NT2/D1 (cell line): ENCODE data around the gene MICOS13.

Experiments used
- DNase-seq: peaks from one replicate; pipeline ENCODE4 v3.0.0-alpha.2; 2011; ENCODE audit warnings: low read depth, low spot score
- H3K27me3 ChIP-seq: 2 replicates; pipeline ENCODE4 v1.6.0; 2011; ENCODE audit warnings: mild to moderate bottlenecking; ENCODE audit not compliant: insufficient read length, insufficient read depth
- H3K36me3 ChIP-seq: 2 replicates; pipeline ENCODE4 v1.6.1; 2011; ENCODE audit warnings: mild to moderate bottlenecking, low read length, mixed read lengths; ENCODE audit not compliant: insufficient read depth, insufficient read length
- H3K4me1 ChIP-seq: 2 replicates; pipeline ENCODE4 v1.5.1; 2011; ENCODE audit not compliant: insufficient read depth, insufficient read length
- H3K4me3 ChIP-seq: 2 replicates; pipeline ENCODE4 v1.5.1; 2011; ENCODE audit warnings: low read depth; ENCODE audit not compliant: insufficient read length
- H3K9ac ChIP-seq: 2 replicates; pipeline ENCODE4 v1.6.0; 2011; ENCODE audit warnings: low read depth; ENCODE audit not compliant: insufficient read length
- H3K9me3 ChIP-seq: 2 replicates; pipeline ENCODE4 v1.5.1; 2011; ENCODE audit warnings: mild to moderate bottlenecking, low read length; ENCODE audit not compliant: insufficient read depth
- SUZ12 ChIP-seq: IDR thresholded peaks from 2 replicates; pipeline ENCODE4 v1.6.1; 2011; ENCODE audit not compliant: insufficient read length, insufficient read depth; ENCODE audit errors: extremely low read depth
- YY1 ChIP-seq: IDR thresholded peaks from 2 replicates; pipeline ENCODE4 v1.6.1; 2011; ENCODE audit not compliant: insufficient read length, insufficient read depth
- ZNF274 ChIP-seq: IDR thresholded peaks from 2 replicates; pipeline ENCODE4 v1.6.1; 2011; ENCODE audit warnings: mild to moderate bottlenecking, low read depth, low read length

The MICOS13 gene

DNA sequence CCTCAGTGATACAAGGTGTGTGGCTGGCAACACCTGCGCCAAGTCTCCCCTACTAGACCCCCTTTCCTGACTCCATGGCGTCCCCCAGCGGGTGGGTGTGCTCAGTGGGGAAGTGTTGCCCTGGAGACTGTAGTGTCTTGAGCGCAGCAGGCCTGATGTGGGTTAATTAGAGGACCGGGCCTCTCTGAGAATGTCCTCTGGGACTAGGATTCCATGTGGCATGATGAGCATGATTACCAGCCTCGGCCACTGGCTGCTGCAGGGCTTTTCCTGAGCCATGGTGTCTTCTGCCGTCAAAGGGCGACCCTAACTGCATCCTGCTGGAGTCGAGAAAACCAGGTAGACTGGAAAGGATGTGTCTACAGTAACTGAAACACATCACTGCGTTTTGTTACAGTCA is 28.1 kb downstream of the MICOS13 start:
- H3K9ac ChIP-seq, result no peak overlapping the region
- no peaks in the 10 kb centered on the region for H3K4me1 ChIP-seq
- TF ChIP-seq ZNF274 (no peak), YY1 (no peak), SUZ12 (no peak)
- DNase-seq, result no peak
- H3K9me3 ChIP-seq, result no peaks in the 10 kb centered on the region
- no peaks in the 10 kb centered on the region for H3K27me3 ChIP-seq
- no peak overlapping the region for H3K4me3 ChIP-seq
- H3K36me3 ChIP-seq, result peaks cover 92% of the 10 kb centered on the region

DNA sequence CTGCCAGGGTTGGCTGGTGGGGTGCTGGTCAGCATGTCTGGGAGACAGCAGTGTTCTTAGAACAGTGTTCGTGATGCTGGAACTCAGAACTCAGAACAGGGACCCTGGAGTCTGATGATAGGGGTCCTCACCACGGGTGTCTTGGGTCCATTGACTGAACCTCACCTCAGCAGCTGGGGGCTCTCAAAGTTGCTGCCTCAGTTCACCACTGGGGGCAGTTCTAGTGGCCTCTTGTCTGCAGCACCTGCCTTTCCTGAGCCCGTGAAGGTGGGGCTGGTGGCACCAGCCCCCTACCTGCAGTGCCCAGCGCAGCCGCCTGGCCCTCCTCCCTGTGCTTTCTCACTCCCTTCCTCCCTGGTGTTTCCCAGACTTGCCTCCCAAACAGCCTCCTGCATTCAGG is 29.0 kb downstream of the MICOS13 start:
- H3K9ac ChIP-seq, result no peak overlapping the region
- H3K4me3 ChIP-seq, result no peak overlapping the region
- H3K4me1 ChIP-seq, result no peaks in the 10 kb centered on the region
- no peaks in the 10 kb centered on the region for H3K27me3 ChIP-seq
- no peaks in the 10 kb centered on the region for H3K9me3 ChIP-seq
- H3K36me3 ChIP-seq, result peaks cover 92% of the 10 kb centered on the region
- no peak for DNase-seq
- no peak for TF ChIP-seq SUZ12
- TF ChIP-seq ZNF274, result no peak
- no peak for TF ChIP-seq YY1

DNA sequence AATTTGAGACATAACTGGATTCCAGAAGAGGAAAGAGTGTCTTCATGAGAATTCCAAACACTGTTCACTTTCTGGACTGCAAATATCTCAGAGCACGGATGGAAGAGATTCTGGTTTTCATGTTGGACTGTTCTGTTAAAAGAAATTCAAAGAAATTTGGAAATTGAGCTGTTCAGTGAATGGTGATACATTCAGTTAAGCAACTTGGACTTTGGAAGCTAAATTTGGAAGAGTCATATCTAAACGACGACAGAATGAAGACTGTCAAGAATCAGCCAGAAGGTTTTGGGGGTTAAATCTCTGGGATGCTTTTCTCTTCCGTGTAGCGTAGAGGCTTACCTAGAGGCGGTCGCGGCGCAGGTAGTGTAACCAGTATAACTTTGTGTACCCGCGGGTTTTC is 31.9 kb downstream of the MICOS13 start:
- peaks cover 92% of the 10 kb centered on the region for H3K36me3 ChIP-seq
- no peak overlapping the region for H3K9ac ChIP-seq
- TF ChIP-seq SUZ12 (no peak), ZNF274 (no peak), YY1 (no peak)
- no peak overlapping the region for H3K4me3 ChIP-seq
- H3K27me3 ChIP-seq, result no peaks in the 10 kb centered on the region
- DNase-seq, result no peak
- no peaks in the 10 kb centered on the region for H3K9me3 ChIP-seq
- H3K4me1 ChIP-seq, result no peaks in the 10 kb centered on the region

DNA sequence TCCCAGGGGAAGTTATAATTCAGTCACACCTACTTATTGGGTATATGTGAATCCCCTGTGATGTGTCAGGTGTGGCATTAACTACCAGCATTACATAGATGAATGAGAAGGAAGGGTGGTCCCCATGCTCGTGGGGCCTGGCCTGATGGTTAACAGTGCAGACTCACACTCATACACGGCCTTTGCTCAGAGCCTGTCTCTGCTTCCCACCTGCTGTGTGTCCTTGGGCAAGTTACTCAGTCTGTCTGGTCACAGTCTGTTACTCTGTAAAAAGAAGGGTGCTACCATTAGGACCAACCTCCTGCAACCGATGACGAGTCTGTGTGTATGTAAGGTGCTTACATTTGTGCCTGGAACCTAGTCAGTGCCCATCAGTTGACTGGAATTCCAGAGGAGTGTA is 33.6 kb downstream of the MICOS13 start:
- peaks cover 92% of the 10 kb centered on the region for H3K36me3 ChIP-seq
- H3K4me3 ChIP-seq, result no peak overlapping the region
- no peaks in the 10 kb centered on the region for H3K9me3 ChIP-seq
- no peaks in the 10 kb centered on the region for H3K27me3 ChIP-seq
- no peaks in the 10 kb centered on the region for H3K4me1 ChIP-seq
- TF ChIP-seq ZNF274 (no peak), SUZ12 (no peak), YY1 (no peak)
- H3K9ac ChIP-seq, result no peak overlapping the region
- no peak for DNase-seq

DNA sequence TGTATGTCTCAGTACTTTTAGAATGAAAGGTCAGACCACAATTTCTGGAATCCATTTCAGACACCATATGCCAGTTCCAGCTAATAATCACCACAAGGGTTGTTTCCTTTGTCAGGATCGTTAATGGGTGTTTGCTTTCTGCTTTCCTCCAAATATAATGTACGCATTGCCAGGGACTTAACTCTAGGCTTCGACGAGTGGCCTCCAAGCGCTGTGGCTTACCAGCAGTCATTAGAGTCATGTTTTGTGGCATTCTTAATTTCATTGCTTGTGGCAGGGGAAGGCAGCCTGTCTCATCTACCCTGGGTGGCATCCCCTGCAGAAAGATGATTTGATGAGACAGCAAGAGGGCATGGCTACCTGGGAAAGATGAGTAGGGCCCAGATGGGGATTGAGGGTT is 34.9 kb downstream of the MICOS13 start:
- TF ChIP-seq SUZ12 (no peak), YY1 (no peak), ZNF274 (no peak)
- no peaks in the 10 kb centered on the region for H3K4me1 ChIP-seq
- no peak for DNase-seq
- no peak overlapping the region for H3K9ac ChIP-seq
- H3K4me3 ChIP-seq, result no peak overlapping the region
- H3K27me3 ChIP-seq, result no peaks in the 10 kb centered on the region
- peaks cover 86% of the 10 kb centered on the region for H3K36me3 ChIP-seq
- no peaks in the 10 kb centered on the region for H3K9me3 ChIP-seq

DNA sequence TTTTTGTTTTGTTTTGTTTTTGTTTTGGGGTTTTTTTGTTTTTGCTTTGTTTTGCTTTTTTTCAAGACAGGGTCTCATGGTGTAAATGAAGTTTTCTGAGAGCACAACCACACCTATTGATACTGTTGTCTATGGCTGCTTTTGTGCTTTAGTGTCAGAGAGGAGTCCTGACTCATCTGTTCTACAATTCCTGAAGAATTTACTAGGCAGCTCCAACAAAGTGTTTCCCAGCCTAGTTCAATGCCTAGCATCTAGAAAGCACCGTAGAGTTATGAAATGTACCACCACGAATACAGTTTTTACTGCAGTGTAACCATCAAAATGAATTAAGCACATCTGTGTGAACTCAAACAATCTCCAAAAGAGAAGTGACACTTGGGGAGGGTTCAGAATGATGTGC is 36.3 kb downstream of the MICOS13 start:
- TF ChIP-seq ZNF274, result no peak
- no peak for TF ChIP-seq YY1
- no peak for TF ChIP-seq SUZ12
- no peaks in the 10 kb centered on the region for H3K4me1 ChIP-seq
- H3K36me3 ChIP-seq, result peaks cover 84% of the 10 kb centered on the region
- H3K9ac ChIP-seq, result no peak overlapping the region
- no peak for DNase-seq
- no peak overlapping the region for H3K4me3 ChIP-seq
- H3K9me3 ChIP-seq, result no peaks in the 10 kb centered on the region
- no peaks in the 10 kb centered on the region for H3K27me3 ChIP-seq

DNA sequence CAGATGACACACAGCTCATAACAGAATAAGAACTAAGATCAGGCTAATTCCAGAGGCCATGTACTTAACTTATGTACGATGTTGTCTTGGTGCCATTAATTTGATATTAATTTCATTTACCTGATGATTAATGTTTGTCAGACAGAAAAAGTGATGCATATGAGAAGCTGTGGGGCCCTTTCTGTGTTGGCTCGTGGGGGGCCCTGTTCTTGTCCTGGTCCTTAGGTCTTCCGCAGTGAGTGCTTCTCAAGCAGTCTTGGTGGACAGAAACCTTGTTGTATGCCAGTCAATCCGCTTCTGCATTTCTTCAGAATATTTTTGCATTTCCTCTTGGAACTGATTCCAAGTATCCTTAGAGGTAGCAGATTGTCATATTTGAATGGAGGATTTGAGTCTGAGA is 37.3 kb downstream of the MICOS13 start:
- H3K36me3 ChIP-seq, result peaks cover 78% of the 10 kb centered on the region
- no peak for TF ChIP-seq ZNF274
- no peak for TF ChIP-seq SUZ12
- no peak for TF ChIP-seq YY1
- no peaks in the 10 kb centered on the region for H3K9me3 ChIP-seq
- no peak overlapping the region for H3K4me3 ChIP-seq
- no peaks in the 10 kb centered on the region for H3K27me3 ChIP-seq
- no peak overlapping the region for H3K9ac ChIP-seq
- no peaks in the 10 kb centered on the region for H3K4me1 ChIP-seq
- no peak for DNase-seq

DNA sequence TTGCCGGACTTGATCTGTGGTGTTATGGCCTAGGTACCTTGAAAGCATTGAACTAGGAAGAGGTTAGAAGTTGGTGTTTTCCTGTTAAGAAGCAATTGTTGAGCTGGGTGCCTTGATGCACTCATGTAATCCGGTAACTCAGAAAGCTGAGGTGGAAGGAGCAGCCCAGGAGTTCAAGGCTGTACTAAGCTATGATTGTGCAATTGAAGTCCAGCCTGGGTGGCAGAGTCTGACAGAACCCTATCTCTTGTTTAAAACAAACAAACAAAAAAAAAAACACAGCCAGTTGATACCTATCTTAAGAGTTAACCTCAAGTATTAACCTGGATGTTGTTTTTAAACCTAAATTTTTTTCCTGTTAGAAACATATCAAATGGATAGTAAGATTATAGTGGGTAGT is 38.1 kb downstream of the MICOS13 start:
- Histone ChIP-seq H3K9me3 (no peaks in the 10 kb centered on the region), H3K4me3 (no peak overlapping the region), H3K36me3 (peaks cover 76% of the 10 kb centered on the region), H3K27me3 (no peaks in the 10 kb centered on the region), H3K9ac (no peak overlapping the region), H3K4me1 (no peaks in the 10 kb centered on the region)
- no peak for DNase-seq
- TF ChIP-seq YY1, result no peak
- no peak for TF ChIP-seq ZNF274
- TF ChIP-seq SUZ12, result no peak
